ENCODE data around the gene TMEM143. TPM values are rescaled to one million over a fixed set of nuclear protein-coding genes. Genes with fewer than 3 reads are reported as not detected.
"Not testable (repeated sequence)": the region's sequence is repeated elsewhere in the genome, so short reads cannot be mapped to it uniquely, and the experiment has no call there.

TMEM143 gene
- total RNA-seq, 1 donor from 2014 or later = 25.3 TPM

DNA sequence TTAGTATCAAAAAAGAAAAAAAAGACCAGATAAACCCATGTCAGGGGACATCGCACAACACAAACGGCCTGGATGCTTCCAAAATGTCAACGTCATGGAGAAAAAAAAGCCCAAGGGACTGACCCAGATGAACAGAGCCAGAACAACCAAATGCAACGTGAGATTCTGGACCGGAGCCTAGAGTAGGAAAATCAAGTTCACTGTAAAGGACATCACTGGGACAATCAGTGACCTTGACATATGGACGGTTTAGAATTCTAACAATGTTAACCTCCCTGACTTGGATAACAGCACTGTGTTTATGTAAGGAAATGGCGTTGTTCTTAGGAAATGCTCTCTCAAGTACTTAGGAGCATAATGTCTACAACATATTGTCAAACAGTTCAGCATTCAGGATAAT is 53.5 kb downstream of the TMEM143 start:
- Histone ChIP-seq H3K9me3 (no peaks in the 10 kb centered on the region), H3K4me1 (no peaks in the 10 kb centered on the region), H3K4me3 (no peak overlapping the region), H3K27me3 (no peaks in the 10 kb centered on the region), H3K27ac (no peak overlapping the region), H3K36me3 (no peaks in the 10 kb centered on the region)
- DNase-seq (ENCODE audit: low spot score in 2 of 2) = no peak
- TF ChIP-seq, protein P1, sequence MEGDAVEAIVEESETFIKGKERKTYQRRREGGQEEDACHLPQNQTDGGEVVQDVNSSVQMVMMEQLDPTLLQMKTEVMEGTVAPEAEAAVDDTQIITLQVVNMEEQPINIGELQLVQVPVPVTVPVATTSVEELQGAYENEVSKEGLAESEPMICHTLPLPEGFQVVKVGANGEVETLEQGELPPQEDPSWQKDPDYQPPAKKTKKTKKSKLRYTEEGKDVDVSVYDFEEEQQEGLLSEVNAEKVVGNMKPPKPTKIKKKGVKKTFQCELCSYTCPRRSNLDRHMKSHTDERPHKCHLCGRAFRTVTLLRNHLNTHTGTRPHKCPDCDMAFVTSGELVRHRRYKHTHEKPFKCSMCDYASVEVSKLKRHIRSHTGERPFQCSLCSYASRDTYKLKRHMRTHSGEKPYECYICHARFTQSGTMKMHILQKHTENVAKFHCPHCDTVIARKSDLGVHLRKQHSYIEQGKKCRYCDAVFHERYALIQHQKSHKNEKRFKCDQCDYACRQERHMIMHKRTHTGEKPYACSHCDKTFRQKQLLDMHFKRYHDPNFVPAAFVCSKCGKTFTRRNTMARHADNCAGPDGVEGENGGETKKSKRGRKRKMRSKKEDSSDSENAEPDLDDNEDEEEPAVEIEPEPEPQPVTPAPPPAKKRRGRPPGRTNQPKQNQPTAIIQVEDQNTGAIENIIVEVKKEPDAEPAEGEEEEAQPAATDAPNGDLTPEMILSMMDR (IDR thresholded peaks at IDR 0.05) = no peak
- intact Hi-C loops (cut with DNase I) = no loop called here

DNA sequence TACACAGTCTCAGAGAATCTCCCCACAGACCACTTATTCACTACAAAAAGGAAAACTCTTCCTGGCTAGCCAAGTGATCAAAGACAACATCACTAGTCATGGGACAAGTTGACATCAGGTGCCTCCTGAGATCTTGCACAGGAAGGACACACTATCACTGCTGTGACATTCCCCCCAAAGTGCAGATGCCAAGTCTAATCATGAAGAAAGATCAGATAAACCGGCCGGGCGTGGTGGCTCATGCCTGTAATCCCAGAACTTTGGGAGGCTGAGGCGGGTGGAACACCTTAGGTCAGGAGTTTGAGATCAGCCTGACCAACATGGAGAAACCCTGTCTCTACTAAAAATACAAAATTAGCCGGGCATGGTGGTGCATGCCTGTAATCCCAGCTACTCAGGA is 54.0 kb downstream of the TMEM143 start:
- DNase-seq (ENCODE audit: low spot score in 2 of 2); H3K9me3 ChIP-seq; H3K36me3 ChIP-seq; H3K27ac ChIP-seq; H3K27me3 ChIP-seq; intact Hi-C loops (cut with DNase I); H3K4me1 ChIP-seq; H3K4me3 ChIP-seq: not testable (repeated sequence)

DNA sequence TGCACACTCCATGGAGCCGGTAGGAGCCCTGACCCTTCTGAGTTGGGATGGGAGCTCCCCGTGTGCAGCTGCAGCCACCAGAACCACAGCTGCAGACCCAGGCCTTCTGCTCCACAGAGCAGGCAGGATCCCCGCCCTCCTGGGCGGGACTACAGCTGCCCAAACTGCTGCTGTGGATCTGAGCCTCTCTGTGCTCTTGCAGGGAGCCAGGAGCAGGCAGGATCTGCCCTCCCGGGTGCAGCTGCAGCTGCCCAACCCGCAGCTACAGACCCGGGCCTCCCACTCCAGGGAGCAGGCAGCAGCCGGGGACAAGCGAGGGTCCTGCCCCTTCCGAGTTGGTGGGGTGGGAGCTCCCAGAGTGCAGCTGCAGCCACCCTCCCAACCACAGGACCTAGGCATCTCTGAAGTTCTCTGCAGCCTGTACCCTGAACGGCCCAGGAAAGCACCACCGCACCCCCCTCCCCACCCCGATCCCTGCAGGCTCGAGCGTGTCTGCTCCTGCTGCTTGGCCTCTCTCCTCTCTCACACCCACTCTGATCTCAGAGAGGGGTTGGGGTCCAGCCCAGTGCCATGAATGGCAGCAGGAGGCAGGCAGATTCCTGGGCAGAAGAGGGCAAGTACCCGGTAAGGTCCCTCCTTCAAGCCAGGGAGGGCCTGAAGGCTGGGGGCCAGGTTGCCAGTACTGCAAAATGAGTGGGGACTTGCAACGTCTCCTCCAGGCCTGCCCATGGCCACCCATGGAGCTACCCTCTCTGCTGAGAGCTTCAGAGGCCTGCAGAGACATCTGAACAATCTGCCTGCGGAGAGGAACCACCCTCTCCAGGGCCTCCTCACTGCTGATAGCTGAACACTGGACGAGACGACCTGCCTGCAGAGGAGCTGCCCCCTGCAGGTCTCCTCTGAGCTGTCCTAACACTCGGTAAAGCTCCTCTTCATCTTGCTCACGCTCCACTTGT is 54.8 kb downstream of the TMEM143 start:
- TF ChIP-seq, protein P1 (IDR thresholded peaks at IDR 0.05) = no peak
- no peak overlapping the region for H3K4me3 ChIP-seq
- H3K9me3 ChIP-seq = no peaks in the 10 kb centered on the region
- H3K27me3 ChIP-seq = no peaks in the 10 kb centered on the region
- DNase-seq (ENCODE audit: low spot score in 2 of 2) = no peak
- intact Hi-C loops (cut with DNase I) = no loop called here
- no peaks in the 10 kb centered on the region for H3K36me3 ChIP-seq
- H3K27ac ChIP-seq = no peak overlapping the region
- no peaks in the 10 kb centered on the region for H3K4me1 ChIP-seq

DNA sequence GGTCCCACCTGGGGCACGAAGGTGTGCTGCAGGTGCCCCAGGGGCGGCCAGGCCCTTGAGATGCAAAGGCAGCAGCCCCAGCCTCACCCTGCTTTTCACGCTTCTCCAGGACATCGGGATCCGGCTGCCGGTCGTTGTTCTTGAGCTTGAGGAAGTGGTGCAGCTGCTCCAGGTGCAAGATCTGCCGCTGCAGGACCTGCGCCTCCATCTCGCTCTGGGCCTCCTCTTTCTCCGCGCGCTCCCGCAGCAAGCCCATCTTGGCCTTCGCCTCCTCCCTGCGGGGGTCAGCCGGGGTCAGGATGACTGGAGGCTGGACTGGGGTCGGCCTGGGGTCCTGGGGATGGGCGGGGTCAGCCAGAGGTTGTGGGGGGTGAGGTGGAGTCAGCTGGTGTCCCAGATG is 59.9 kb downstream of the TMEM143 start:
- intact Hi-C loops (cut with DNase I) = no loop called here
- no peaks in the 10 kb centered on the region for H3K36me3 ChIP-seq
- H3K9me3 ChIP-seq = no peaks in the 10 kb centered on the region
- DNase-seq (ENCODE audit: low spot score in 2 of 2) = no peak
- TF ChIP-seq, protein P1 (IDR thresholded peaks at IDR 0.05) = no peak
- H3K27ac ChIP-seq = no peak overlapping the region
- H3K4me1 ChIP-seq = no peaks in the 10 kb centered on the region
- no peak overlapping the region for H3K4me3 ChIP-seq
- no peaks in the 10 kb centered on the region for H3K27me3 ChIP-seq

DNA sequence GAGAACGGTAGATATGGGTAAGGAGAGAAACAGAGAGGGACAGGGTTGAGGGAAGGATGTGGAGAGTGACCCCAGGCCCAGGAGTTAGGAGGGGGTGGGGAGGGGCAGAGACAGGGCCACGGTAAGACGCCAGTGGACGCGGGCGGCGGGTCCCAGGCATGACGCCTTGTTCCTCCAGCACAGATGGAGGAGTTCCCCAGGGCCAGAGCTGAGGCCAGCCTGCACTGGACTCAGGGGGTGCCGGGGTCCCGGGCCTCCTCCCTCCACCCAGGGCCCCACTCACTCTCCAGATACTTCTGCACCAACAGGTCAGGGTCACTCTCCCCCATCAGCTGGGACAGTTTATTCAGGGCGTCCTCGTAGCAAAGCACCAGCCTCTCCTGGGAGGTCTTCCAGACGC is 60.4 kb downstream of the TMEM143 start:
- Histone ChIP-seq H3K27ac (no peak overlapping the region), H3K4me3 (no peak overlapping the region), H3K4me1 (no peaks in the 10 kb centered on the region), H3K27me3 (no peaks in the 10 kb centered on the region), H3K9me3 (no peaks in the 10 kb centered on the region), H3K36me3 (no peaks in the 10 kb centered on the region)
- intact Hi-C loops (cut with DNase I) = no loop called here
- DNase-seq (ENCODE audit: low spot score in 2 of 2) = no peak
- TF ChIP-seq, protein P1 (IDR thresholded peaks at IDR 0.05) = no peak

DNA sequence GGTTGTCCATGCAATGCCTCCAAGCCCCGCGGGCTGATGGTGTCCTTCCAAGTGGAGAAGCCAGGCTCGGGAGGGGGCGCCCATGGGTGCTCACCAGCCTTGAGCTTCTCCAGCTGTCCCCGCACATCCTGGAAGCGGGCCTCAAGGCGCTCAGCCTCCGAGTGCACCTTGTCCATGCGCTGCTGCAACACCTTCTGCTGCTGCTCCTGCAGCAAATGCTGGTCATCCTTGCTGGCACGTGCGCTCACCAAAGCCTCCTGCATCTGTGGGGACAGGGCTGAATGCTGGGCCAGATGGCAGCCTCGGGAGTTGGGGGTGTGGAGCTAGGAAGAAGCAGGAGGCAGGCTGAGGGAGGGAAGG is 61.2 kb downstream of the TMEM143 start:
- TF ChIP-seq, protein P1 (IDR thresholded peaks at IDR 0.05) = no peak
- Histone ChIP-seq H3K36me3 (no peaks in the 10 kb centered on the region), H3K4me3 (no peak overlapping the region), H3K4me1 (no peaks in the 10 kb centered on the region), H3K27ac (no peak overlapping the region), H3K27me3 (no peaks in the 10 kb centered on the region), H3K9me3 (no peaks in the 10 kb centered on the region)
- intact Hi-C loops (cut with DNase I) = no loop called here
- DNase-seq (ENCODE audit: low spot score in 2 of 2) = no peak
